Esophagus muscularis mucosa (tissue), 4 donors: Measurements from ENCODE around the gene TOR1B. TPM values are rescaled to one million over a fixed set of nuclear protein-coding genes. Genes with fewer than 3 reads are reported as not detected.

ENCODE experiments used
- DNase-seq: peaks from one replicate; pipeline ENCODE4 v3.0.0-alpha.2; 2017; ENCODE audit errors: extremely low spot score
- H3K27ac ChIP-seq, 4 donors: fragments of 200-600 bp; sonication (generic); replicated peaks in 1 of 4; 1 replicate in 3 of 4; 2 replicates in 1 of 4; pipeline ENCODE4 v1.5.1; 2016 to 2019; ENCODE audit warnings: mild to moderate bottlenecking in 1 of 4
- H3K27me3 ChIP-seq, 4 donors: fragments of 200-600 bp; sonication (generic); one replicate each; pipeline versions ENCODE4 v1.5.1 to v1.6.0; 2016 to 2019
- H3K36me3 ChIP-seq, 4 donors: fragments of 200-600 bp; sonication (generic); one replicate each; pipeline ENCODE4 v1.5.1; 2016 to 2019
- H3K4me1 ChIP-seq, 4 donors: fragments of 200-600 bp; sonication (generic); one replicate each; pipeline ENCODE4 v1.5.1; 2016 to 2019
- H3K4me3 ChIP-seq, 4 donors: fragments of 200-600 bp; sonication (generic); 1 replicate in 2 of 4; 2 replicates in 2 of 4; pipeline ENCODE4 v1.5.1; 2016 to 2019; ENCODE audit warnings: mild to moderate bottlenecking in 4 of 4, moderate library complexity in 1 of 4
- H3K9me3 ChIP-seq, 4 donors: fragments of 200-600 bp; sonication (generic); 1 replicate in 3 of 4; 2 replicates in 1 of 4; pipeline ENCODE4 v1.5.1; 2016 to 2019
- EP300 ChIP-seq: sonication (generic); formaldehyde crosslinking; IDR thresholded peaks from one replicate; pipeline ENCODE4 v1.6.1; 2017; ENCODE audit warnings: antibody characterized with exemption
- POLR2A ChIP-seq: fragments of 450-650 bp; IDR thresholded peaks from one replicate; pipeline ENCODE4 v1.6.1; 2017; ENCODE audit warnings: antibody characterized with exemption, moderate library complexity, mild to moderate bottlenecking, low read depth
- POLR2AphosphoS5 ChIP-seq, 2 donors: sonication (generic); formaldehyde crosslinking; IDR thresholded peaks; one replicate each; pipeline ENCODE4 v1.6.1; 2017; ENCODE audit warnings: antibody characterized with exemption in 2 of 2
- WGBS: methylation state at CpG from one replicate; pipeline ENCODE4 v1.1.5; 2018; 5-methylcytosine and 5-hydroxymethylcytosine counted together
- intact Hi-C: fragments of 100-400 bp; cut with DNase I; formaldehyde crosslinking; loops from one replicate; pipeline ENCODE4 v1.15.1; 2023
- total RNA-seq, 4 donors: library from RNA; depleted of rRNA; stranded (reverse); fragments of >200 nt; gene quantifications; one replicate each; pipeline versions ENCODE4 v1.1.0 to v1.2.1, GENCODE V29; 2016
- TF ChIP-seq, protein P1 (sequence below), 3 experiments: fragments of 200-600 bp in 2 of 3; fragments of 450-650 bp in 1 of 3; sonication (generic) in 2 of 3; IDR thresholded peaks; one replicate each; pipeline ENCODE4 v1.5.1; 2017 to 2019; ENCODE audit warnings: antibody characterized with exemption in 3 of 3, mild to moderate bottlenecking in 2 of 3, moderate library complexity in 1 of 3

Gene TOR1B
- total RNA-seq, 4 donors from 2014 or later: 24.5 to 29.0 (median 26.0) TPM

DNA sequence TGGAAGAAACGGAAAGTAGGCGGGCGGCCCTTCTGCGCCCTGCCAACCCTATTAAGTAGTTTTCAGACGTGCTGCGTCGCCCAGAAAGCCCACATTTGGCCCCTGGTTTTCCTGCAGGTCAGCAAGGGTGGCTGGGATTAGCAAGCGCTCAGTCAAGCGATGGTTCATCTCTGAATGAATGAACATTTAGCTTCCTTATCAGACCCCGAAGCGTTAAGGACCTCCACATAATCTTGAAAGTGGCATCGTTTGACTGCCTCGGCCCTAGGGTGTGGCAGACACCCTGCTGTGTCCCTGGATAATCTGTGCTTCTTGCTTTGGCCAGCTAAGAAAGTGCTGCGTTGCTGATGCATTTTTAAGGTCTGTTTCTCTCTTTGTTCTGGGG, 684 bp downstream of the TOR1B start:
- Histone ChIP-seq H3K27me3 (no peaks in the 10 kb centered on the region), H3K36me3 (peaks cover 9 to 31% (median 22%) of the 10 kb centered on the region in 4 donors), H3K4me3 (peak overlapping the region; percentile 78 to 95 (median 85)), H3K27ac (peak overlapping the region; percentile 85 to 94 (median 89)), H3K4me1 (peaks cover 10 to 31% (median 20%) of the 10 kb centered on the region in 4 donors), H3K9me3 (no peaks in the 10 kb centered on the region)
- TF ChIP-seq POLR2A: no peak
- TF ChIP-seq POLR2AphosphoS5 (IDR thresholded peaks at IDR 0.05): no peak
- no peak for TF ChIP-seq EP300
- TF ChIP-seq, protein P1, sequence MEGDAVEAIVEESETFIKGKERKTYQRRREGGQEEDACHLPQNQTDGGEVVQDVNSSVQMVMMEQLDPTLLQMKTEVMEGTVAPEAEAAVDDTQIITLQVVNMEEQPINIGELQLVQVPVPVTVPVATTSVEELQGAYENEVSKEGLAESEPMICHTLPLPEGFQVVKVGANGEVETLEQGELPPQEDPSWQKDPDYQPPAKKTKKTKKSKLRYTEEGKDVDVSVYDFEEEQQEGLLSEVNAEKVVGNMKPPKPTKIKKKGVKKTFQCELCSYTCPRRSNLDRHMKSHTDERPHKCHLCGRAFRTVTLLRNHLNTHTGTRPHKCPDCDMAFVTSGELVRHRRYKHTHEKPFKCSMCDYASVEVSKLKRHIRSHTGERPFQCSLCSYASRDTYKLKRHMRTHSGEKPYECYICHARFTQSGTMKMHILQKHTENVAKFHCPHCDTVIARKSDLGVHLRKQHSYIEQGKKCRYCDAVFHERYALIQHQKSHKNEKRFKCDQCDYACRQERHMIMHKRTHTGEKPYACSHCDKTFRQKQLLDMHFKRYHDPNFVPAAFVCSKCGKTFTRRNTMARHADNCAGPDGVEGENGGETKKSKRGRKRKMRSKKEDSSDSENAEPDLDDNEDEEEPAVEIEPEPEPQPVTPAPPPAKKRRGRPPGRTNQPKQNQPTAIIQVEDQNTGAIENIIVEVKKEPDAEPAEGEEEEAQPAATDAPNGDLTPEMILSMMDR (IDR thresholded peaks at IDR 0.05): no peak
- no peak for DNase-seq
- 2% methylated on average over 7 of the region's 14 CpGs for WGBS
- intact Hi-C loops: no loop called here

DNA sequence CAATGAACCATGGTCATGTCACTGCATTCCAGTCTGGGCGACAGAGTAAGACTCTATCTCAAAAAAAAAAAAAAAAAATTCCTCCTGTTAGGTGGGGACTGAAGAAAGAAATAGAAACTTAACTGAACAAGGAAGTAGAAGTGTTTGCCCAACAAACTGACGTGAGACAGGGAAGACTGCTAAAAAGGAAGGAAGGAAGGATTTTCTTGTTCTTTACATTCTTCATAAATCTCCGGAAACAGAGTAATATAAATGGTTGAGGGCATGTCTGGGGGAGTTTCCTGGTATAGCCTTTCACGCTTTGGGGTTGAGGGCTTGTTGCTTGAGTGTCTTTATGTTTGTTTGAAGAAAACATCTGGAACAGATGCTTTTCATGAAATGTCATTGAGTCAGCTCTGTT, 3.1 kb downstream of the TOR1B start:
- Histone ChIP-seq H3K4me1 (peaks cover 10 to 31% (median 20%) of the 10 kb centered on the region in 4 donors), H3K27me3 (no peaks in the 10 kb centered on the region), H3K27ac (no peak overlapping the region), H3K36me3 (peaks cover 19 to 55% (median 41%) of the 10 kb centered on the region in 4 donors), H3K9me3 (no peaks in the 10 kb centered on the region), H3K4me3 (no peak overlapping the region)
- TF ChIP-seq, protein P1 (IDR thresholded peaks at IDR 0.05): no peak
- no peak for TF ChIP-seq EP300
- no peak for TF ChIP-seq POLR2A
- TF ChIP-seq POLR2AphosphoS5 (IDR thresholded peaks at IDR 0.05): no peak
- intact Hi-C loops: no loop called here
- 74% methylated on average over 4 of the region's 4 CpGs for WGBS
- DNase-seq: no peak

DNA sequence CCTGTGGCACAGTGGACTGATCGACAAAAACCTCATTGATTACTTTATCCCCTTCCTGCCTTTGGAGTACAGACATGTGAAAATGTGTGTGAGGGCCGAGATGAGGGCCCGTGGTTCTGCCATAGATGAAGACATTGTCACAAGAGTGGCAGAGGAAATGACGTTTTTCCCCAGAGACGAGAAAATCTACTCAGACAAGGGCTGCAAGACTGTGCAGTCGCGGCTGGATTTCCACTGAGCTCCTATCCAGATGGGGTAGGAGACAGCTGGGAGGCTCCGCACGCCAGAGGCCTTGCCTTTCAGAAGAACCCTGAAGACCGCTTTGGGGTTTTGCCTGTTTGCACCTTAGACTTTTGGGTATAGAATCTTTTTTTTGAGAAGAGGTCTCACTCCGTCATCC, 6.4 kb downstream of the TOR1B start:
- WGBS: 74% methylated on average over 6 of the region's 11 CpGs
- peaks cover 25 to 80% (median 63%) of the 10 kb centered on the region in 4 donors for H3K36me3 ChIP-seq

DNA sequence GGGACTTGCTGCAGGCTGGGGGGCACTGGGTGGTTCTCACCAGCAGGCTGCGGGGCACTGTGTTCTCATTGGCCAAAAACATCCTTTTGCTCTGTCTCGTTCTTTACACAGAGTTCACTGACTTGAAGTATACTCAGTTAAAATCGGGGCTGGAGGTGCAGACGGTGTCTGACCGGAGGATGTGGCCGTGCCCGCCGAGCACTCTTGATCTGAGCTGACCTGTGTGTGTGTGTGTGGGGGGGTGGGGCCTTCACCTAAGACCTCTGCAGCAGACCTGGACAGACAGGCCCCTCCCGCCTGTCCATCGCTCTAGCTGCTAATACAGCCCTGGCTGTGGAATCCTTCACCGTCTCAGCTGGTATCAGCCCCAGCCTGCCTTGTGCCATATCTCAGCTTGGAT, 7.1 kb downstream of the TOR1B start:
- Histone ChIP-seq H3K9me3 (no peaks in the 10 kb centered on the region), H3K4me1 (peaks cover 0 to 15% (median 7%) of the 10 kb centered on the region in 4 donors), H3K27ac (no peak overlapping the region), H3K36me3 (peaks cover 28 to 85% (median 70%) of the 10 kb centered on the region in 4 donors), H3K4me3 (no peak overlapping the region), H3K27me3 (no peaks in the 10 kb centered on the region)
- no peak for DNase-seq
- 91% methylated on average over 4 of the region's 11 CpGs for WGBS
- intact Hi-C loops: no loop called here
- TF ChIP-seq POLR2AphosphoS5 (IDR thresholded peaks at IDR 0.05) (no peak), EP300 (no peak), POLR2A (no peak)
- TF ChIP-seq, protein P1 (IDR thresholded peaks at IDR 0.05): no peak

More for the DNA sequence above, 6.4 kb downstream of the TOR1B start:
- no peak for DNase-seq
- Histone ChIP-seq H3K27me3 (no peaks in the 10 kb centered on the region), H3K4me3 (no peak overlapping the region), H3K9me3 (no peaks in the 10 kb centered on the region), H3K27ac (no peak overlapping the region), H3K4me1 (peaks cover under 1 to 23% (median 10%) of the 10 kb centered on the region in 4 donors)
- intact Hi-C loops: no loop called here
- no peak for TF ChIP-seq POLR2AphosphoS5 (IDR thresholded peaks at IDR 0.05)
- TF ChIP-seq, protein P1 (IDR thresholded peaks at IDR 0.05): no peak
- no peak for TF ChIP-seq POLR2A
- no peak for TF ChIP-seq EP300

DNA sequence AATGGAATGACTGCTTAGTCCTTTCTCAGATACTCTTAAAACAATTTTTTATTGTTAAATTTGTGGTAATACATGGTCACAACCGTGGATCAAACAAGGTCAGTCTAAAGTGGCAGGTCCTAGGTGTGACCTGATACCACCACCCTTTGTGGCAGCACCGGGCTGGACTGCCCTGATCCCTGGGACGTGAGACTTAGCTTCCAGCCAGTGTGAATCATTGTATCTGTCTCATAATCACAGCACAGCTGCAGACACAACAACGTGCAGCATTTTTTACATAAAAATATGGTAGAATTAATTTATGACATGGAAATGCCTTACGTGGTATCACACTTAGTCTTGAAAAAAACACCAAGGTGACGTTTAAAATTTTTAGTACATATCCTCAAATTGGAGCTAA, 7.8 kb downstream of the TOR1B start:
- WGBS: 81% methylated on average over 6 of the region's 6 CpGs
- H3K27me3 ChIP-seq: no peaks in the 10 kb centered on the region

More for the DNA sequence above, 7.8 kb downstream of the TOR1B start:
- intact Hi-C loops: no loop called here
- H3K9me3 ChIP-seq: no peaks in the 10 kb centered on the region
- DNase-seq: no peak
- H3K4me3 ChIP-seq: no peak overlapping the region
- peaks cover 0 to 9% (median under 1%) of the 10 kb centered on the region in 4 donors for H3K4me1 ChIP-seq
- no peak overlapping the region for H3K27ac ChIP-seq
- TF ChIP-seq EP300 (no peak), POLR2AphosphoS5 (IDR thresholded peaks at IDR 0.05) (no peak), POLR2A (no peak)
- TF ChIP-seq, protein P1 (IDR thresholded peaks at IDR 0.05): no peak
- peaks cover 34 to 86% (median 73%) of the 10 kb centered on the region in 4 donors for H3K36me3 ChIP-seq
